Measurements from ENCODE around the gene CCDC179. TPM values are rescaled to one million over a fixed set of nuclear protein-coding genes. Genes with fewer than 3 reads are reported as not detected.

Gene CCDC179
- total RNA-seq, 2 donors from 2014 or later: not detected

DNA sequence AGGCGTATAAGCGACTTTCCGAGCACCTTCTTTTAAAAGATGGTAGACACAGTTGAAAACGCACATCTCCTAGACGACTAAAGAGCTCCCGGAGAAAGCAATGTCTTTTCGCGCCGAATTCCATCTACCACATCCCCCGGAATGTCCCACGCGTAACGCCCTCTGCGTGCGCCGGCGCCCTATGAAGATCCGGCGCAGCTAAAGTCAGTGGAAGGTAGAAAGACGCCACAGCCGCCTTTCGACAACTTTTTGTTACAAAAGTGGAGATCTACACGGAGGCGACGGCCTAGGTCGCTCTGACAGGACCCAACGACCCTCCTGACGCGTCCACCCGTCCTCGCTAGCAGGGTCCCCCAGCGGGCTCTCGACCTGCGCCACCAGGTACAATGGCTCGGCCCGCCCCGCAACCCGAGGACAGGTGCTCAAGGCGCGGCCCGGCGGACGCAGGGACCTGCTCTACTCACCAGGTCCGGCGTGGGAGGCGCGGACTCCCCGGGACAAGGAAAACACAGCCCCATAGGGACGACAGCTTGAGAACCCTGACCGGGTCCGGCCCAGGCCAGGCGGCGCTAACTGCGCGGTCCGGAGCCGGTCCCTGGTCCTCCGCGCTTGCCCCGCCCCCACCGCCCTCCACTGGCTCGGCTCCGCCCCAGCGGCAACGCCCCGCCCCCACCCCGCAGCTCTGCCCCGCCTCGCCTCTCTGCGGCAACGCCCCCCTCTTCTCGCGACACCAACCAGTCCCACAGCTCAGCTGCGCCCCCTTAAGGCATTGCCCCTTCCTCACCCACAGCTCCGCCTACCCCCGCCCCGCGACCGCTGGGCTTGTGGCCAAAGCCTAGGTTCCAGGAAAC, 30.8 kb downstream of the CCDC179 start, which contains the start of gene SVIP:
SVIP (minus strand) TSS at position 571 of the 851 bp plus-strand sequence; CDS start at position 518, 53 bp downstream.
- H3K9me3 Mint-ChIP-seq: no peaks in the 10 kb centered on the region
- peak; percentile 86 to 88 for ATAC-seq
- peak within 1 kb of the TSS; percentile 91 to 93 for H3K27ac Mint-ChIP-seq
- DNase-seq (ENCODE audit: low spot score in 2 of 2): peak; percentile 94 to 95
- H3K36me3 Mint-ChIP-seq: peaks cover 6 to 10% of the 10 kb centered on the region in 2 donors

DNA sequence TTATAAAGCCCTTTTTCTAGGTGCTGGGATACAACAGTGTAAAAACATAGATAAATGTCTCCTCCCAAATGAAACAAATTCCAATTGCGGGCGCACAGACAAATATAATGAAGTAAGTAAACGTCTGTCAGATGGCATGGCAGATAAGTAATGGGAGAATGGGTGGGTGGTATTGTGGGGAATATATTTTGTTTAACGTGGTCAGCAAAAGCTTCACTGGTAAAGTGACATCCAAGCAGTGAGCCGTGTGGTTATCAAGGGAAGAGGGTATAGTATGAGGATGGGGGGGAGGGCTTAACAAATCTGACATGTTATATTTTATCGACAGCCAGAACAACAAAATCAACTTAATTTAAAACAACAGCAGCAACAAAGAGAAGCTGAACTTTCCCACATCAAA, 31.9 kb downstream of the CCDC179 start:
- H3K9me3 Mint-ChIP-seq: no peaks in the 10 kb centered on the region
- peaks cover 6 to 7% of the 10 kb centered on the region in 2 donors for H3K36me3 Mint-ChIP-seq
- no peak for ATAC-seq
- H3K27ac Mint-ChIP-seq: peak overlapping the region; percentile 87 to 91
- no peak for DNase-seq (ENCODE audit: low spot score in 2 of 2)

DNA sequence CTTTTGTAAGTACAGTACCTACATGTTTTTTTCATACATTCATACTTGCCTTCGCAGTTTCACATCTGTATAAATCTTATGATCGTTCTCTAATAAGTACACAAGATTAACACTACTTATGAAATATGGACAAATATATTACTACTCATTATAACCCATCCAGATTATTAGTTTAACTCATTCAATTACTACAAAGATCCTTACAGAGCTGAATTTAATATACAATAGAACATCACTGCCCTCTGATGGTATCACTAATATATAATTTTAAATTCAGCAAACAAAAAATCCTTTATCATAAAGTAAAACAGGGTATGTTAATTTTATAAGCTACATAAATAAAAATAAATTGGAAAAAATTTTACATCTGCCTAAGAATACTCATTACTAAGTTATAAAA, 38.1 kb downstream of the CCDC179 start:
- DNase-seq (ENCODE audit: low spot score in 2 of 2) (no peak), ATAC-seq (no peak)
- peaks cover 0 to 10% of the 10 kb centered on the region in 2 donors for H3K9me3 Mint-ChIP-seq
- H3K36me3 Mint-ChIP-seq: peaks cover 15 to 31% of the 10 kb centered on the region in 2 donors
- H3K27ac Mint-ChIP-seq: no peak overlapping the region

- ATAC-seq: no peak
- no peak overlapping the region for H3K27ac Mint-ChIP-seq
These were observed 50.4 kb downstream of the CCDC179 start for GRCh38 chr11:22809893-22810292.

GRCh38 chr11:22808571-22809197, 51.6 kb downstream of the CCDC179 start:
- DNase-seq (ENCODE audit: low spot score in 2 of 2): no peak

More at GRCh38 chr11:22809893-22810292, 50.4 kb downstream of the CCDC179 start:
- Mint-ChIP-seq H3K9me3 (peaks cover 5 to 13% of the 10 kb centered on the region in 2 donors), H3K36me3 (peaks cover 5 to 8% of the 10 kb centered on the region in 2 donors)
- DNase-seq (ENCODE audit: low spot score in 2 of 2): no peak

GRCh38 chr11:22807855-22808570, 52.3 kb downstream of the CCDC179 start:
- Mint-ChIP-seq H3K9me3 (peaks cover 5 to 8% of the 10 kb centered on the region in 2 donors), H3K27ac (no peak overlapping the region), H3K36me3 (peaks cover 5% of the 10 kb centered on the region in 2 donors)
- ATAC-seq (no peak), DNase-seq (ENCODE audit: low spot score in 2 of 2) (no peak)

More at GRCh38 chr11:22808571-22809197, 51.6 kb downstream of the CCDC179 start:
- H3K27ac Mint-ChIP-seq: no peak overlapping the region
- peaks cover 5% of the 10 kb centered on the region in 2 donors for H3K36me3 Mint-ChIP-seq
- no peak for ATAC-seq
- peaks cover 5 to 8% of the 10 kb centered on the region in 2 donors for H3K9me3 Mint-ChIP-seq

- Mint-ChIP-seq H3K9me3 (peaks cover 5 to 8% of the 10 kb centered on the region in 2 donors), H3K36me3 (peaks cover 5% of the 10 kb centered on the region in 2 donors), H3K27ac (no peak overlapping the region)
- DNase-seq (ENCODE audit: low spot score in 2 of 2) (no peak), ATAC-seq (no peak)
These were observed 52.9 kb downstream of the CCDC179 start for GRCh38 chr11:22807391-22807790.

DNA sequence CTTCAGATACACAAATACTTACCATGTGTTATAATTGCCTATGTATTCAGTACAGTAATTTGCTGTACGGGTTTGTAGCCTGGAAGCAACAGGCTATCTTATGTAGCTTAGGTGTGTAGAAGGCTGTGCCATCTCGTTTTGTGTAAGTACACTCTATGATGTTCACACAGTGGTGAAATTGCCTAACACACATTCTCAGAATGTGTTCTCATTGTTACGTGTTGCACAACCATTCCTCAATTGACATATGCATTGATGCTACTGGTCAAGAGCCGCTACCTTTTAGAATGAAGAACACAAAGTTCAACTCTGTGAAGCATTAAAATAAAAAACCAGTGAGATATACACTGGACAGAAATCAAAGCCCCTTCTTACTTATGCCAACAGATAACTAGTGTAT, 57.4 kb downstream of the CCDC179 start:
- Mint-ChIP-seq H3K9me3 (no peaks in the 10 kb centered on the region), H3K36me3 (no peaks in the 10 kb centered on the region), H3K27ac (no peak overlapping the region)
- no peak for DNase-seq (ENCODE audit: low spot score in 2 of 2)
- ATAC-seq: no peak

DNA sequence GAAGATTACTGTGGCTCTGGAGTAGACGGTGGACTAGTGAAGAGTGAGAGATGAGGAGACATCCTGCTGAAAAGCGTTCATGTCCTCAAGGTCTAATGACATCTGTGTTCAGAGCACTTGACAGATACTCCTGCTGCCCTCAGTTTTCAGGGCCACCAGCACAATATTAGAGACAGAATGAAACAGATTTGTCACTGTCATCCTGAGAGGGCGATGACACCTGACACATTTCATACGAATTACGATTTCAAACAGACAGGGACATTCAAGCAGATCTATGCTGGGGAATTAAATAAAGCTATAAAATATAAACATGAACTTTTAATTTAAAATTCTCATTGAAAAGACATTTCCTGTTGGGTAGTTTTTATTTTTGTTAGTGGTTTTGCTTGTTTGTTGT, 59.8 kb downstream of the CCDC179 start:
- no peak overlapping the region for H3K27ac Mint-ChIP-seq
- no peaks in the 10 kb centered on the region for H3K36me3 Mint-ChIP-seq
- ATAC-seq: no peak
- no peaks in the 10 kb centered on the region for H3K9me3 Mint-ChIP-seq
- DNase-seq (ENCODE audit: low spot score in 2 of 2): no peak

DNA sequence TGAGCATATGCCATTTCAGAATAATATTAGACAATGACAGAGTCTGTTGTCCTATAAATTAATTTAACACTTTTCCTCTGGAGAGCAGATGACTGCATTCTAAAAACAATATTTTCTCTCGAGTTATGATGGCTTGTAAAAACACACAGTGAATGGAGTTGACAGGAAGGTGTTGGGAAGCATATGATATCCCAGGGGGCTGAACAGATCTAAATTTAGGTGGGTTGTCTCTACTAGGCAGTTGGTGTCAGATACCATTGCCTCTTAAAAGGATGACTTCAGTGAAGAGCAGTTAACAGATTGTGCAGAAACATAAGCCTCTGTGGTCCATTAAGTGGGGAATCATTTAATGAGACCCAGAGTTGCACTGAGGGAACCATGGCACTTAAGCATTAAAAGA, 61.4 kb downstream of the CCDC179 start:
- no peak for ATAC-seq

GRCh38 chr11:22797047-22797446, 63.2 kb downstream of the CCDC179 start:
- Mint-ChIP-seq H3K9me3 (no peaks in the 10 kb centered on the region), H3K36me3 (no peaks in the 10 kb centered on the region), H3K27ac (no peak overlapping the region)
- no peak for ATAC-seq
- no peak for DNase-seq (ENCODE audit: low spot score in 2 of 2)

More for the DNA sequence above, 61.4 kb downstream of the CCDC179 start:
- no peak overlapping the region for H3K27ac Mint-ChIP-seq
- no peaks in the 10 kb centered on the region for H3K36me3 Mint-ChIP-seq
- H3K9me3 Mint-ChIP-seq: no peaks in the 10 kb centered on the region
- no peak for DNase-seq (ENCODE audit: low spot score in 2 of 2)

Other genes with a start within 250 kb of the CCDC179 start
- 10 to 100 TPM in 1 of 2 donors, 1 to 10 TPM in 1; 5.1 to 13.8 TPM for gene FANCF, start 234.7 kb downstream of the CCDC179 start, total RNA-seq
- 1 to 10 TPM; 2.0 to 3.2 TPM for gene GAS2, start 193.9 kb downstream of the CCDC179 start, total RNA-seq
- gene SVIP, start 30.7 kb downstream of the CCDC179 start, total RNA-seq: 10 to 100 TPM; 46.6 to 70.2 TPM